GM21528 (cell line): ENCODE measurements around the gene MYL11.

Experiments used
- ATAC-seq: cut with Tn5 transposase; IDR thresholded peaks from one replicate; pipeline ENCODE4 v1.9.1; 2021; ENCODE audit warnings: mild to moderate bottlenecking, moderate library complexity; ENCODE audit not compliant: unreplicated experiment, low FRiP score

MYL11 gene

GRCh38 chr16:30353438-30354129 is 21.0 kb upstream of the MYL11 start:
- ATAC-seq = no peak

GRCh38 chr16:30354423-30355143 is 20.0 kb upstream of the MYL11 start:
- no peak for ATAC-seq

- peak; percentile 46 for ATAC-seq
Observed at GRCh38 chr16:30355144-30355953, 19.3 kb upstream of the MYL11 start, which contains the start of gene CD2BP2. CD2BP2 (minus strand) TSS chr16:30355308; CDS start chr16:30354681, 627 bp downstream.

- ATAC-seq = no peak
Observed at GRCh38 chr16:30355954-30356308, 18.7 kb upstream of the MYL11 start.

- no peak for ATAC-seq
Observed at GRCh38 chr16:30356401-30357084, 18.1 kb upstream of the MYL11 start.

- ATAC-seq = no peak
Observed at GRCh38 chr16:30357085-30357714, 17.4 kb upstream of the MYL11 start.

GRCh38 chr16:30357715-30358576 is 16.7 kb upstream of the MYL11 start:
- ATAC-seq = no peak

GRCh38 chr16:30358577-30358936 is 16.0 kb upstream of the MYL11 start:
- ATAC-seq = no peak

GRCh38 chr16:30358990-30359870 is 15.4 kb upstream of the MYL11 start:
- ATAC-seq = no peak

GRCh38 chr16:30359871-30360170 is 14.8 kb upstream of the MYL11 start:
- ATAC-seq = no peak

GRCh38 chr16:30361180-30361579 is 13.4 kb upstream of the MYL11 start:
- no peak for ATAC-seq

- no peak for ATAC-seq
Observed at GRCh38 chr16:30365200-30365599, 9.4 kb upstream of the MYL11 start.

- no peak for ATAC-seq
Observed at GRCh38 chr16:30366511-30366910, 8.1 kb upstream of the MYL11 start.

GRCh38 chr16:30367349-30368009 is 7.1 kb upstream of the MYL11 start:
- ATAC-seq = no peak

GRCh38 chr16:30368122-30368791 is 6.3 kb upstream of the MYL11 start:
- no peak for ATAC-seq

GRCh38 chr16:30368792-30369090 is 5.9 kb upstream of the MYL11 start:
- no peak for ATAC-seq

- no peak for ATAC-seq
Observed at GRCh38 chr16:30369091-30369937, 5.3 kb upstream of the MYL11 start.
